DMS153 treated with DMSO at 0.1 percent for 48 hours (cell line): ENCODE measurements around the gene KCNK13.
"Not testable (repeated sequence)": the region's sequence is repeated elsewhere in the genome, so short reads cannot be mapped to it uniquely, and the experiment has no call there.

ENCODE experiments used
- DNase-seq: peaks from one replicate; lab custom pipeline; 2025; ENCODE audit not compliant: unreplicated experiment; lab: John Stamatoyannopoulos, UW

KCNK13 gene

DNA sequence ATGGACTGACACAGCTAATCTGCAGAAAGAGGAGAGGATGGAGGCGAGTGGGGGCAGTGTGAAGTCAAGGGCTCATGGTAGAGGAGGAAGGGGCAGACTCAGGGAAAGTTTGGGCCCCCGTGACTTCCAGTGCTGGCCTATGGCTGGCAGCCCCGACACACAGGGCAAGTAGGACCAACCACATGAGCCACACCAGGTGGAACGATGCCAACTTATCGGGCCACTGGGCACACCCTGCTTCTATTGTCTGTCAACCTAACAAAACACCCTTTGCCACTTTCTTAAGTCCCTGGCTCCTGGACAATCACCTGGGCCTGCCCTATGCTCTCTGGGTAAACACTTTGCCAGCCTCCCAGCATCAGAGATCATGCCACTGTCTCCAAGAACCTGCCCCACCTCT is 129.4 kb downstream of the KCNK13 start:
- DNase-seq = no peak

DNA sequence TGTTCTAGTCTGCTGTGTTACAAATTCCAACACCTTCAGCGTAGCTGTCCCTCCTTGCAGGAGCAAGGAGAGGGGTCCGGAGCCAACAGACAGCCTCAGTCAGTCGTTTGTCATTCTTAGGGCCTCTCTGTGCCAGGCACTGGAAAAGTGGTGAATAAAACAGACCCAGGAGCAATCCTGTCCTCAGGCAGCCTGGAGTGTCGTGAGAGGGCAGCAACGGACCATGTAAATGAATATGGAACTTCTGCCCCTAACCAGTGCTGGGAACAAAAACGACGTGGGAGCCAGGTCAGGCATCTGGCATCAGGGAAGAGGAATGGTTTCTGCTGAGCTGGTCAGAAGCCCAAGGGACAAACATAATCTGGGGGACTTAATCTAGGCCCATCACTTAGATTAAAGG is 129.8 kb downstream of the KCNK13 start:
- DNase-seq = no peak

- no peak for DNase-seq
These were observed 132.1 kb downstream of the KCNK13 start for GRCh38 chr14:90193925-90194324.

DNA sequence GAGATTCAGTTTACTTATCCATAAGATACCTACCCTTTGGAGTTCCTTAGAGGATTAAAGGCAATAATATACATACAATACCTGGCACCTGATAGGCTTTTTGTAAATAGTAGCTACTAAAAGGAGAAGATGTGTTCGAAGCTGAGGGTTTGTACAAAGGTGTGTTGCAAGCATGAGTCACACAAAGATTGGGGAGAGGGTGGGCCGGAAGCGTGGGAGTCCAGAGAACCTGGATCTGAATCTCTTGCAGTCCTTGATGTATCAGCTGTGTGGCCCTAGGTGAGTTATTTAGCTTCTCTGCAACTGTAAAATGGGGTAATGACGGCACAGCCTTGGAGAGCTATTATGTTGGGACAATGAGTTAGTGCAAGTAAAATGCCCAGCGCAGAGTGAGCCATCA is 132.9 kb downstream of the KCNK13 start:
- DNase-seq = no peak

DNA sequence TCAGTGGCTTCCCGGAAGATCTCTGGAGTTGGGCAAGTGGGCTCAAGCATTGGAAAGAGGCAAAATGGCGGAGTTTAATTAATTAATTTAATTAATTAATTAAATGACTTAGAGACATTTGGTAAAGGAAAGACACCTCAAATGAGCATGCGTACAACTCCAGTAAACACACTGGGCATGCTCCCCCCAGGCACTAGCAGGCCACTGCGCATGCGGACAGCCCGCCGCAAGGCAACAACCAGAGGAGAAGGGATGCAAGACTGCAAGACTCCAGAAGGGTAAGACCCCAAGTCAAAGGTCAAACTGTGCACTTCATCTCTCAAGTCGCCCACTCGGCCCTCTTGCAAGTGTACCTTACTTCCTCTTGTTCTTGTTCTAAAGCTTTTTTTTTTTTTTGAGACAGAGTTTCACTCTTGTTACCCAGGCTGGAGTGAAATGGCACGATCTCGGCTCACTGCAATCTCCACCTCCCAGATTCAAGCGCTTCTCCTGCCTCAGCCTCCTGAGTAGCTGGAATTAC is 136.8 kb downstream of the KCNK13 start:
- DNase-seq = no peak

DNA sequence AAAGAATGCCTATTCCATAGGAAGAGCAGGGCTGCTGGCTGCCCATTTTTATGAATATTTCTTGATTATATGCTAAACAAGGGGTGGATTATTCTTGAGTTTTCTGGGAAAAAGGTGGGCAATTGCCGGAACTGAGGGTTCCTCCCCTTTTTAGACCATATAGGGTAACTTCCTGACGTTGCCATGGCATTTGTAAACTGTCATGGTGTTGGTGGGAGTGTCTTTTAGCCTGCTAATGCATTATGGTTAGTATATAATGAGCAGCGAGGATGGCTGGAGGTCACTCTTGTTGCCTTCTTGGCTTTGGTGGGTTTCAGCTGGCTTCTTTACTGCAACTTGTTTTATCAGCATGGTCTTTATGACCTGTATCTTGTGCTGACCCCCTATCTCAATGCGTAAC is 138.8 kb downstream of the KCNK13 start:
- not testable (repeated sequence) for DNase-seq

- no peak for DNase-seq
These were observed 139.6 kb downstream of the KCNK13 start for GRCh38 chr14:90201344-90201743.

DNA sequence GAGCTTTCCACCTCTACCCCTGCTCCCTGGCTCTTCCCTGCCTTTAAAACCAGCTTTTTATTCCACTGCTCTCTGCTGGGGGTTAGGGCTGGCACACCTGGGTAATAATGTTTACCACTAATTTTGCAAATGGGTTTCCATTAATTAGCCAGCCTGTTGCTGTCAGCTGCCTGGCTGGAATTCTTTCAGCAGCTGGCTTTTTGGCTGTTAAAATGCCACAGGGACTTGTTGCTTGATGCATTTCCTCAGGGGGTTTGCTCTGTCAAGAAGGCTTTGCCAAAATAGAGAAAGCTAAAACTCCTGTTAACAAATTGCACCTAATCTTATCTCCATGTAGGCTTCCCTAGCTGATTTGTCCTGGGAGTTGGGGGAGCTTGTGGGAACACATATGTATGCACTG is 142.7 kb downstream of the KCNK13 start:
- no peak for DNase-seq

GRCh38 chr14:90213099-90213748 is 151.4 kb downstream of the KCNK13 start:
- DNase-seq = no peak

- no peak for DNase-seq
These were observed 166.7 kb downstream of the KCNK13 start for GRCh38 chr14:90228478-90228877.

DNA sequence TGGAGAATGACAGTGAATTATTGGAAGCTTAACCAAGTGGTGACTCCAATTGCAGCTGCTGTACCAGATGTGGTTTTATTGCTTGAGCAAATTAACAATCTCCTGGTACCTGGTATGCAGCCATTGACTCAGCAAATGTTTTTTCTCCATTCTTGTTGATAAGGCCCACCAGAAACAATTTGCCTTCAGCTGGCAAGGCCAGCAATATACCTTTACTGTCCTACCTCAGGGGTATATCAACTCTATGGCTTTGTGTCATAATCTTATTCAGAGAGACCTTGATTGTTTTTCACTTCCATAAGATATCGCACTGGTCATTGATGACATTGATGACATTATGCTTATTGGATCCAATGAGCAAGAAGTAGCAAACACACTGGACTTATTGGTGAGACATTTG is 168.1 kb downstream of the KCNK13 start:
- DNase-seq = not testable (repeated sequence)
